ENCODE results near the gene GAPDH. TPM values are rescaled to one million over a fixed set of nuclear protein-coding genes. Genes with fewer than 3 reads are reported as not detected.

GAPDH gene
- total RNA-seq, 1 experiment from 2014 or later: 4,097 TPM

DNA sequence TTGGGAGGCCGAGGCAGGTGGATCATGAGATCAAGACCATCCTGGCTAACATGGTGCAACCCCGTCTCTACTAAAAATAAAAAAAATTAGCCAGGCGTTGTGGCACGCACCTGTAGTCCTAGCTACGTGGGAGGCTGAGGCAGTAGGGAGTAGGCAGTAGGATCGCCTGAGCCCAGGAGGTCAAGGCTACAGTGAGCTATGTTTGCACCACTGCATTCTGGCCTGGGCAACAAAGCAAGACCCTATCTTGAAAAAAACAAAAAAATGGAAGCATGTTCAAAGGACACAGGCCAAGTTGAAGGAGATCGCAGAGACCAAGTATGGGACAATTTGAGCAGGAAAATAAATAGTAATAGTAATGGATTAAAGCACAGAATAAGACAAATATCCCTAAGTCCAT is 26.2 kb upstream of the GAPDH start:
- POLR2A ChIA-PET: interaction anchor here (0.6 to 2.9 kb wide), 10 partner anchors 11 to 293 kb away, joined by 3 to 11 read pairs (median 5); partner anchors contain the start of genes GAPDH, MRPL51 and TAPBPL
- Mint-ChIP-seq H3K4me1 (ENCODE audit: insufficient read depth, unreplicated experiment) (peaks cover 8% of the 10 kb centered on the region), H3K4me3 (ENCODE audit: unreplicated experiment) (no peak overlapping the region), H3K9me3 (ENCODE audit: unreplicated experiment) (no peaks in the 10 kb centered on the region), H3K27me3 (ENCODE audit: insufficient read depth, unreplicated experiment) (no peaks in the 10 kb centered on the region), H3K27ac (ENCODE audit: low read depth, unreplicated experiment) (peak overlapping the region; percentile 95), H3K36me3 (ENCODE audit: insufficient read depth, unreplicated experiment) (peaks cover 43% of the 10 kb centered on the region)
- TF ChIP-seq, protein P1, sequence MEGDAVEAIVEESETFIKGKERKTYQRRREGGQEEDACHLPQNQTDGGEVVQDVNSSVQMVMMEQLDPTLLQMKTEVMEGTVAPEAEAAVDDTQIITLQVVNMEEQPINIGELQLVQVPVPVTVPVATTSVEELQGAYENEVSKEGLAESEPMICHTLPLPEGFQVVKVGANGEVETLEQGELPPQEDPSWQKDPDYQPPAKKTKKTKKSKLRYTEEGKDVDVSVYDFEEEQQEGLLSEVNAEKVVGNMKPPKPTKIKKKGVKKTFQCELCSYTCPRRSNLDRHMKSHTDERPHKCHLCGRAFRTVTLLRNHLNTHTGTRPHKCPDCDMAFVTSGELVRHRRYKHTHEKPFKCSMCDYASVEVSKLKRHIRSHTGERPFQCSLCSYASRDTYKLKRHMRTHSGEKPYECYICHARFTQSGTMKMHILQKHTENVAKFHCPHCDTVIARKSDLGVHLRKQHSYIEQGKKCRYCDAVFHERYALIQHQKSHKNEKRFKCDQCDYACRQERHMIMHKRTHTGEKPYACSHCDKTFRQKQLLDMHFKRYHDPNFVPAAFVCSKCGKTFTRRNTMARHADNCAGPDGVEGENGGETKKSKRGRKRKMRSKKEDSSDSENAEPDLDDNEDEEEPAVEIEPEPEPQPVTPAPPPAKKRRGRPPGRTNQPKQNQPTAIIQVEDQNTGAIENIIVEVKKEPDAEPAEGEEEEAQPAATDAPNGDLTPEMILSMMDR (IDR thresholded peaks at IDR 0.05; ENCODE audit: unreplicated experiment): no peak
- CTCF ChIA-PET: interaction anchor here (2.7 kb wide), 1 partner anchor 30 kb away, joined by 20 read pairs; no protein-coding TSS in a partner anchor
- DNase-seq (ENCODE audit: unreplicated experiment): no peak
- no TSS peak for BruUV-seq (replicated peaks)
- intact Hi-C loops (cut with micrococcal nuclease): no loop called here

DNA sequence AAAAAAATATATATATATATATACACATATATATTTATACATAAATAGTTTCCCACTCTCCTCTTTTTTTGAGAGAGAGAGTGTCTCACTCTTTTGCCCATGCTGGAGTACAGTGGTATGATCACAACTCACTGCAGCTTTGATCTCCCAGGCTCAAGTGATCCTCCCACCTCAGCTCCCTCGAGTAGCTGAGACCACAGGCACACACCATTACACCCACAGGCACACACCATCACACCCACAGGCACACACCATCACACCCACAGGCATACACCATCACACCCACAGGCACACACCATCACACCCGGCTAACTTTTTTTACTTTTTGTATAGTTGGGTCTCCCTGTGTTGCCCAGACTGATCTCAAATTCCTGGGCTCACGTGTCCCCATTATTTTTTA is 14.1 kb upstream of the GAPDH start:
- TF ChIP-seq, protein P1 (IDR thresholded peaks at IDR 0.05; ENCODE audit: unreplicated experiment): no peak
- peaks cover 86% of the 10 kb centered on the region for H3K36me3 Mint-ChIP-seq (ENCODE audit: insufficient read depth, unreplicated experiment)
- ChIA-PET POLR2A (interaction anchor here (0.6 to 1.0 kb wide), 3 partner anchors 8 to 100 kb away, joined by 3 to 4 read pairs (median 4); no protein-coding TSS in a partner anchor), CTCF (interaction anchor here (1.1 kb wide), 1 partner anchor 9 kb away, joined by 6 read pairs; no protein-coding TSS in a partner anchor)
- H3K4me3 Mint-ChIP-seq (ENCODE audit: unreplicated experiment): no peak overlapping the region
- H3K4me1 Mint-ChIP-seq (ENCODE audit: insufficient read depth, unreplicated experiment): no peaks in the 10 kb centered on the region
- no TSS peak for BruUV-seq (replicated peaks)
- intact Hi-C loops (cut with micrococcal nuclease): no loop called here
- no peak overlapping the region for H3K27ac Mint-ChIP-seq (ENCODE audit: low read depth, unreplicated experiment)
- no peak for DNase-seq (ENCODE audit: unreplicated experiment)
- H3K27me3 Mint-ChIP-seq (ENCODE audit: insufficient read depth, unreplicated experiment): no peaks in the 10 kb centered on the region
- no peaks in the 10 kb centered on the region for H3K9me3 Mint-ChIP-seq (ENCODE audit: unreplicated experiment)

DNA sequence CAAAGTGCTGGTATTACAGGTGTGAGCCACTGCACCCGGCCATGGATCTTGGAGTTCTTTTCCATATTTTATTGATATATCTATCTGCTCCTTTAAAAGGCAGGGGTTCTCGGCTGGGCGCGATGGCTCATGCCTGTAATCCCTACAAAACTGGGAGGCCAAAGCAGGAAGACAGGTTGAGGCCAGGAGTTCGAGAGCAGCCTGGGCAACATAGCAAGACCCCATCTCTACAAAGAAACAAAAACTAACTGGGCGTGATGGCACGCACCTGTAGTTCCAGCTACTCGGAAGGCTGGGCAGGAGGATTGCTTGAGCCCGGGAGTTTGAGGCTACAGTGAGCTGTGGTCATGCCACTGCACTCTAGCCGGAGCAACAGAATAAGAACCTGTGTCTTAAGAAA is 12.1 kb upstream of the GAPDH start:
- intact Hi-C loops (cut with micrococcal nuclease): no loop called here
- peaks cover 87% of the 10 kb centered on the region for H3K36me3 Mint-ChIP-seq (ENCODE audit: insufficient read depth, unreplicated experiment)
- H3K27me3 Mint-ChIP-seq (ENCODE audit: insufficient read depth, unreplicated experiment): no peaks in the 10 kb centered on the region
- ChIA-PET CTCF (no interaction called here), POLR2A (interaction anchor here (0.9 kb wide), 1 partner anchor 10 kb away, joined by 4 read pairs; no protein-coding TSS in a partner anchor)
- no peaks in the 10 kb centered on the region for H3K4me1 Mint-ChIP-seq (ENCODE audit: insufficient read depth, unreplicated experiment)
- no TSS peak for BruUV-seq (replicated peaks)
- DNase-seq (ENCODE audit: unreplicated experiment): no peak
- no peaks in the 10 kb centered on the region for H3K9me3 Mint-ChIP-seq (ENCODE audit: unreplicated experiment)
- H3K4me3 Mint-ChIP-seq (ENCODE audit: unreplicated experiment): no peak overlapping the region
- TF ChIP-seq, protein P1 (IDR thresholded peaks at IDR 0.05; ENCODE audit: unreplicated experiment): no peak
- H3K27ac Mint-ChIP-seq (ENCODE audit: low read depth, unreplicated experiment): no peak overlapping the region

DNA sequence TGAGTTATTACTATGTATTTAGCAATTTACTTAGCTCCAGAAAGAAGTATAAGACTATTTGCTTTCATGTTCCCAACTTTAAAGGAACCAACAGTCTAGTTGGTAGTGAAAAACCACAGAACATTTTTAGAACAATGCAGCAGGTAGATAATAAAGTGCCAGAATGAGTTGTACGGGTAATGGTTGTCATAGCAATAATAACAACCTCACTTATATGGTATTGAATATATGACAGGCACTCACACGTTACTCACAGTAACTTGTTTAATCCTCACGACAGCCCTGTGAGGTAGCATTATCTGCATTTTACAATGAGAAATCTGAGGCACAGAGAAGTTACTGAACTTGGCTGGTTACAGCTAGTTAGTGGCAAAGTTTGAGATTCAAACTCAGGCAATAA is 10.6 kb upstream of the GAPDH start:
- no peak for DNase-seq (ENCODE audit: unreplicated experiment)
- BruUV-seq (replicated peaks): no TSS peak
- TF ChIP-seq, protein P1 (IDR thresholded peaks at IDR 0.05; ENCODE audit: unreplicated experiment): no peak
- H3K4me1 Mint-ChIP-seq (ENCODE audit: insufficient read depth, unreplicated experiment): no peaks in the 10 kb centered on the region
- intact Hi-C loops (cut with micrococcal nuclease): no loop called here
- CTCF ChIA-PET: interaction anchor here (0.5 to 0.8 kb wide), 2 partner anchors 11 to 16 kb away, joined by 4 read pairs; partner anchors contain the start of gene GAPDH
- H3K4me3 Mint-ChIP-seq (ENCODE audit: unreplicated experiment): no peak overlapping the region
- H3K9me3 Mint-ChIP-seq (ENCODE audit: unreplicated experiment): no peaks in the 10 kb centered on the region
- H3K27ac Mint-ChIP-seq (ENCODE audit: low read depth, unreplicated experiment): no peak overlapping the region
- POLR2A ChIA-PET: interaction anchor here (0.5 to 1.0 kb wide), 3 partner anchors 9 to 30 kb away, joined by 3 to 5 read pairs (median 3); partner anchors contain the start of genes MRPL51 and NCAPD2
- no peaks in the 10 kb centered on the region for H3K27me3 Mint-ChIP-seq (ENCODE audit: insufficient read depth, unreplicated experiment)
- H3K36me3 Mint-ChIP-seq (ENCODE audit: insufficient read depth, unreplicated experiment): peaks cover 87% of the 10 kb centered on the region
